IPS DF 6.9 (cell line): ENCODE results near the gene EEFSEC.

Experiments
- DNase-seq: peaks from one replicate; pipeline ENCODE4 v3.0.0-alpha.2; 2013; ENCODE audit warnings: low read depth, low spot score
- H3K27ac ChIP-seq: one replicate; pipeline ENCODE4 v1.5.1; 2013; ENCODE audit warnings: low read length, control low read depth
- H3K27me3 ChIP-seq: 2 replicates; pipeline ENCODE4 v1.6.1; 2013; ENCODE audit warnings: mild to moderate bottlenecking, low read length; ENCODE audit not compliant: control insufficient read depth, insufficient read depth
- H3K36me3 ChIP-seq: 2 replicates; pipeline ENCODE4 v1.6.1; 2013; ENCODE audit warnings: low read length; ENCODE audit not compliant: control insufficient read depth, insufficient read depth
- H3K4me1 ChIP-seq: 2 replicates; pipeline ENCODE4 v1.6.1; 2013; ENCODE audit warnings: low read length; ENCODE audit not compliant: control insufficient read depth, insufficient read depth
- H3K4me3 ChIP-seq: 2 replicates; pipeline ENCODE4 v1.5.1; 2013; ENCODE audit warnings: mild to moderate bottlenecking, low read length
- H3K9me3 ChIP-seq: 2 replicates; pipeline ENCODE4 v1.6.1; 2013; ENCODE audit warnings: low read length, inconsistent platforms; ENCODE audit not compliant: control insufficient read depth, insufficient read depth
- WGBS: extraction: QIAGEN DNeasy Blood & Tissue Kit; methylation state at CpG from one replicate; pipeline ENCODE4 v1.1.7; 2013; ENCODE audit warnings: mixed read lengths, missing lambda C conversion rate; ENCODE audit not compliant: insufficient read length, insufficient coverage; 5-methylcytosine and 5-hydroxymethylcytosine counted together

Gene EEFSEC

GRCh38 chr3:128430301-128430700 is 277.0 kb downstream of the EEFSEC start:
- Histone ChIP-seq H3K9me3 (no peaks in the 10 kb centered on the region), H3K36me3 (no peaks in the 10 kb centered on the region), H3K27me3 (peaks cover 15% of the 10 kb centered on the region), H3K4me1 (peaks cover 13% of the 10 kb centered on the region), H3K4me3 (no peak overlapping the region), H3K27ac (no peak overlapping the region)
- DNase-seq = no peak
- WGBS = no CpG with 5 or more reads among the region's 10 CpGs

GRCh38 chr3:128430731-128431130 is 277.4 kb downstream of the EEFSEC start:
- Histone ChIP-seq H3K27ac (no peak overlapping the region), H3K36me3 (no peaks in the 10 kb centered on the region), H3K9me3 (no peaks in the 10 kb centered on the region), H3K4me3 (no peak overlapping the region), H3K4me1 (peaks cover 13% of the 10 kb centered on the region), H3K27me3 (peaks cover 15% of the 10 kb centered on the region)
- no CpG with 5 or more reads among the region's 8 CpGs for WGBS
- DNase-seq = no peak

GRCh38 chr3:128431803-128432300 is 278.6 kb downstream of the EEFSEC start:
- Histone ChIP-seq H3K27me3 (peaks cover 13% of the 10 kb centered on the region), H3K9me3 (no peaks in the 10 kb centered on the region), H3K4me3 (no peak overlapping the region; the same call in 1 of the 2 replicates), H3K4me1 (peaks cover 16% of the 10 kb centered on the region), H3K36me3 (no peaks in the 10 kb centered on the region), H3K27ac (no peak overlapping the region)
- no CpG with 5 or more reads among the region's 13 CpGs for WGBS
- DNase-seq = no peak

GRCh38 chr3:128432301-128432970 is 279.2 kb downstream of the EEFSEC start:
- H3K27ac ChIP-seq = no peak overlapping the region
- no peaks in the 10 kb centered on the region for H3K36me3 ChIP-seq
- peak overlapping the region; percentile 8; the same call in 1 of the 2 replicates for H3K4me3 ChIP-seq
- WGBS = no CpG with 5 or more reads among the region's 43 CpGs
- H3K9me3 ChIP-seq = no peaks in the 10 kb centered on the region
- peaks cover 13% of the 10 kb centered on the region for H3K4me1 ChIP-seq
- peaks cover 8% of the 10 kb centered on the region; the same call in 1 of the 2 replicates for H3K27me3 ChIP-seq
- no peak for DNase-seq

GRCh38 chr3:128432971-128433836 is 279.9 kb downstream of the EEFSEC start:
- WGBS = no CpG with 5 or more reads among the region's 53 CpGs
- Histone ChIP-seq H3K4me1 (peaks cover 12% of the 10 kb centered on the region), H3K4me3 (peak overlapping the region; percentile 8; the same call in 1 of the 2 replicates), H3K36me3 (no peaks in the 10 kb centered on the region), H3K27me3 (peaks cover 8% of the 10 kb centered on the region; the same call in 1 of the 2 replicates), H3K9me3 (no peaks in the 10 kb centered on the region), H3K27ac (no peak overlapping the region)
- DNase-seq = no peak

GRCh38 chr3:128433837-128434165 is 280.5 kb downstream of the EEFSEC start:
- Histone ChIP-seq H3K36me3 (no peaks in the 10 kb centered on the region), H3K27ac (no peak overlapping the region), H3K9me3 (no peaks in the 10 kb centered on the region), H3K27me3 (peaks cover 8% of the 10 kb centered on the region; the same call in 1 of the 2 replicates), H3K4me1 (peaks cover 12% of the 10 kb centered on the region), H3K4me3 (no peak overlapping the region)
- DNase-seq = no peak
- WGBS = no CpG with 5 or more reads among the region's 2 CpGs

- no peaks in the 10 kb centered on the region for H3K36me3 ChIP-seq
- no peak overlapping the region for H3K4me3 ChIP-seq
- H3K27me3 ChIP-seq = peaks cover 8% of the 10 kb centered on the region; the same call in 1 of the 2 replicates
- no peaks in the 10 kb centered on the region for H3K9me3 ChIP-seq
- peaks cover 12% of the 10 kb centered on the region for H3K4me1 ChIP-seq
- DNase-seq = no peak
- no peak overlapping the region for H3K27ac ChIP-seq
- no CpG with 5 or more reads among the region's 2 CpGs for WGBS
These were observed 281.2 kb downstream of the EEFSEC start for GRCh38 chr3:128434524-128434923.

GRCh38 chr3:128435058-128435457 is 281.8 kb downstream of the EEFSEC start:
- Histone ChIP-seq H3K4me3 (no peak overlapping the region), H3K9me3 (no peaks in the 10 kb centered on the region), H3K27me3 (peaks cover 8% of the 10 kb centered on the region; the same call in 1 of the 2 replicates), H3K36me3 (no peaks in the 10 kb centered on the region), H3K27ac (no peak overlapping the region), H3K4me1 (peaks cover 12% of the 10 kb centered on the region)
- DNase-seq = no peak
- WGBS = no CpG with 5 or more reads among the region's 6 CpGs

- WGBS = no CpG with 5 or more reads among the region's 5 CpGs
- Histone ChIP-seq H3K27me3 (peaks cover 8% of the 10 kb centered on the region; the same call in 1 of the 2 replicates), H3K36me3 (no peaks in the 10 kb centered on the region), H3K9me3 (no peaks in the 10 kb centered on the region), H3K4me1 (peaks cover 12% of the 10 kb centered on the region), H3K4me3 (no peak overlapping the region), H3K27ac (no peak overlapping the region)
- DNase-seq = no peak
These were observed 282.3 kb downstream of the EEFSEC start for GRCh38 chr3:128435561-128435960.

GRCh38 chr3:128436214-128436613 is 282.9 kb downstream of the EEFSEC start:
- Histone ChIP-seq H3K27me3 (peaks cover 6% of the 10 kb centered on the region; the same call in 1 of the 2 replicates), H3K9me3 (no peaks in the 10 kb centered on the region), H3K27ac (no peak overlapping the region), H3K4me1 (peaks cover 12% of the 10 kb centered on the region), H3K4me3 (no peak overlapping the region), H3K36me3 (no peaks in the 10 kb centered on the region)
- WGBS = no CpG with 5 or more reads among the region's 3 CpGs
- DNase-seq = no peak
